ENCODE data around the gene PON3.

GRCh38 chr7:95342642-95343307 lies 53.4 kb downstream of the PON3 start:
- TF ChIP-seq EZH2 (IDR thresholded peaks at IDR 0.05; ENCODE audit: insufficient read depth, low read length), result no peak
- peak; percentile 3 for TF ChIP-seq CTCF (IDR thresholded peaks at IDR 0.05; ENCODE audit: insufficient read depth, low read depth, low read length)
